Muscle of arm (tissue), 12 donors: ENCODE results near the gene KCND3. TPM values are rescaled to one million over a fixed set of nuclear protein-coding genes. Genes with fewer than 3 reads are reported as not detected.

Experiments used
- DNase-seq: peaks from one replicate; pipeline ENCODE4 v3.0.0-alpha.2; 2013
- polyA plus RNA-seq, 12 donors: library from polyadenylated mRNA; unstranded; fragments of 120-200 nt; gene quantifications; one replicate each; pipeline ENCODE4 v1.2.1, GENCODE V29; 2013; ENCODE audit not compliant: insufficient read length in 12 of 12

KCND3 gene
- polyA plus RNA-seq, 12 donors, result 0.77 to 4.4 (median 1.8) TPM; not detected in 1

GRCh38 chr1:111959436-111959835, 30.0 kb downstream of the KCND3 start:
- no peak for DNase-seq

GRCh38 chr1:111958851-111959250, 30.6 kb downstream of the KCND3 start:
- no peak for DNase-seq

- no peak for DNase-seq
Measured at GRCh38 chr1:111958075-111958474, 31.4 kb downstream of the KCND3 start.

GRCh38 chr1:111956155-111956771, 33.2 kb downstream of the KCND3 start:
- DNase-seq, result no peak

GRCh38 chr1:111955755-111956154, 33.7 kb downstream of the KCND3 start:
- no peak for DNase-seq

GRCh38 chr1:111953797-111954196, 35.7 kb downstream of the KCND3 start:
- DNase-seq, result no peak

- no peak for DNase-seq
Measured at GRCh38 chr1:111952125-111952657, 37.3 kb downstream of the KCND3 start.

GRCh38 chr1:111948209-111949171, 41.0 kb downstream of the KCND3 start:
- DNase-seq, result no peak

- no peak for DNase-seq
Measured at GRCh38 chr1:111943846-111944749, 45.4 kb downstream of the KCND3 start.

- DNase-seq, result no peak
Measured at GRCh38 chr1:111943066-111943465, 46.4 kb downstream of the KCND3 start.

- DNase-seq, result no peak
Measured at GRCh38 chr1:111938536-111938935, 50.9 kb downstream of the KCND3 start.

- no peak for DNase-seq
Measured at GRCh38 chr1:111938123-111938522, 51.3 kb downstream of the KCND3 start.

GRCh38 chr1:111937147-111937725, 52.2 kb downstream of the KCND3 start:
- no peak for DNase-seq

GRCh38 chr1:111934106-111934852, 55.2 kb downstream of the KCND3 start:
- DNase-seq, result no peak

- DNase-seq, result no peak
Measured at GRCh38 chr1:111930356-111930755, 59.1 kb downstream of the KCND3 start.

- DNase-seq, result no peak
Measured at GRCh38 chr1:111928531-111928930, 60.9 kb downstream of the KCND3 start.

GRCh38 chr1:111927652-111928051, 61.8 kb downstream of the KCND3 start:
- DNase-seq, result no peak

GRCh38 chr1:111924786-111925185, 64.7 kb downstream of the KCND3 start:
- DNase-seq, result no peak

- no peak for DNase-seq
Measured at GRCh38 chr1:111923766-111924165, 65.7 kb downstream of the KCND3 start.

- DNase-seq, result no peak
Measured at GRCh38 chr1:111921948-111922347, 67.5 kb downstream of the KCND3 start.
